GM19463 (cell line): ENCODE measurements around the gene CATSPER1.

Source experiments
- ATAC-seq: cut with Tn5 transposase; IDR thresholded peaks from one replicate; pipeline ENCODE4 v1.9.1; 2021; ENCODE audit warnings: mild to moderate bottlenecking, moderate library complexity; ENCODE audit not compliant: unreplicated experiment

The CATSPER1 gene

DNA sequence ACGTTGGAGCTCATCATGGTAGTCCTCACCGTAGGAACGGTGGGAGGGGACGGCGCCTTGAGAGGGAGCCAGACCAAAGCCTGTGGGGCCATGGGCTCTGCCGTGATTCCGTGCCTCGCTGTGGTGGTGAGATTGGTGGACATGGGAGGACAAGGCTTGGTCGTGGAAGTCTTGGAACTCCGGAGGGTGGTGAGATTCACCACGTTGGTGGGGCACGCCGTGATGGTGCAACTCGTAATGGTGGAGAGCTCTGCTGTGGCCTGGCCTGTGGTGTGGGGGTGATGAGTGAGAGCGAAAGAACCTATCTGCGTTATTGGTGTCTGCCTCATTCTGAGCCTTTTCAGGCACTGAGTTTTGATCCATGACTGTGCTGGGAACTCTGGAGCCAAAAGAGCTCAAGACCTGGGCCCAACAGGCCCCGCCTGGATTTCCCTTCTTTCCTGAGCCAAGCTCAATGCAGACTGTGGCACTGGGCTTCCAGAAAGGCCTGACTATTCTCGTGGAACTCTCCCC lies at the start of gene CATSPER1:
Gene CATSPER1, minus strand, starts transcription at position 463 of the 513 bp plus-strand sequence. Its CDS starts 100 bp downstream, at position 363.
- ATAC-seq, result no peak

DNA sequence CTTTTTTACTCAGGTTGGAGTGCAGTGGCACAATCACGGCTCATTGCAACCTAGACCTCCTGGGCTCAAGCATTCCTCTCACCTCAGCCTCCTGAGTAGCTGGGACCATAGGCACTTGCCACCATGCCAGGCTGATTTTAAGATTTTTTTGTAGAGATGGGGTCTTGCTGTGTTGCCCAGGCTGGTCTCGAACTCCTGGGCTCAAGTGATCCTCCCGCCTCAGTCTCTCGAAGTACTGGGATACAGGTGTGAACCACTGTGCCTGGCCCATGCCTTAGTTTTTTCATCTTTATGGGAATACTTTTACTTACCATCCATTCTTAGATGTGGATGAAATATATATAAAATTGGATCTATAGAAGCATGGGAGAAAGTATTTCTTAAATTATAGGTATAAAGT lies 49.0 kb upstream of the CATSPER1 start:
- no peak for ATAC-seq

- ATAC-seq, result no peak
Measured at GRCh38 chr11:66073669-66074068, 47.4 kb upstream of the CATSPER1 start.

- no peak for ATAC-seq
Measured at GRCh38 chr11:66072518-66072917, 46.2 kb upstream of the CATSPER1 start.

GRCh38 chr11:66072081-66072480 lies 45.8 kb upstream of the CATSPER1 start:
- no peak for ATAC-seq

GRCh38 chr11:66071381-66071801 lies 45.1 kb upstream of the CATSPER1 start:
- ATAC-seq, result no peak

- peak; percentile 1 for ATAC-seq
Measured at GRCh38 chr11:66070604-66071380, 44.5 kb upstream of the CATSPER1 start.

DNA sequence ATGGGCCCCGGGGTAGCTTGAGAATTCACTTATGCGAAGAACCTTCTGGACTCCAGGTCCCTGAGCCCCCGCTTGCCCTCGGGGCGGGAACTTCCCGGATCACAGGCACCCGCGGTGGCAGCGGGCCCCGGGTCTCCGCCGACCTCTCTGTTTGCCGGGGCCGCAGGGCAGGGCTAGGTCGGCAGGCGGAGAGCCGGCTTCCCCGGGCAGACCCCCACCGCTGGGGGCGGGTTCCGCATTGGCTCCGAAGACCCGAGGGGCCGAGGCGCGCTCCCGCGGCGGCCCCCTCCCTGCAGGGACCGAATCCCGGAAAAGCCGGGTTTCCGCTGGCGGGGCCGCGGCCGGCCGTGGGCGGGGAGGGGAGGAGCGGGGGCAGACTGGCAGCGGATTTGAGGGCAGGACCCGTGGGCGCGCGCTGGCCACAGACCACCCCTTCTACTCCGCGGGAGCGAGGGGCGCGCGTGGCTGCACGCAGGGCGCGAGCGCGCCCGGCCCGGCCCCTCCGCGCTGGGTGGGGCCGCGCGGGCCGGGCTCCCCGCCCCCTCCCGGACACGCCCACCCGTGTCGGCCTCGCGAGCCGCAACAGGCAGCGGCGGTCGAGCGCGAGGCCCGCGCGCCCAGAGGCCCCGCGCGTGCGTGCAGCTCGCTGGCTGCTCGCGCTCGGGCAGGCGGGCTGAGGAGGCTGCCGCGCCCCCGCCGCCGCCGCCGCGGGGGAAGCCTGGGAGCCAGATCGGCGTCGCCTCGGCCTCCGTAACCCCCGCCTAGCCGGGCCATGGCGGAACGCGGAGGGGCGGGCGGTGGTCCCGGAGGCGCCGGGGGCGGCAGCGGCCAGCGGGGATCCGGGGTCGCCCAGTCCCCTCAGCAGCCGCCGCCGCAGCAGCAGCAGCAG lies 43.7 kb upstream of the CATSPER1 start, which contains the start of gene PACS1:
Gene PACS1, plus strand, starts transcription at position 558 of the 889 bp plus-strand sequence. Its CDS starts 215 bp downstream, at position 773.
- ATAC-seq, result peak; percentile 64

GRCh38 chr11:66068923-66069714 lies 42.8 kb upstream of the CATSPER1 start:
- ATAC-seq, result peak; percentile 33

- no peak for ATAC-seq
Measured at GRCh38 chr11:66068154-66068821, 42.0 kb upstream of the CATSPER1 start.

GRCh38 chr11:66067640-66068039 lies 41.4 kb upstream of the CATSPER1 start:
- no peak for ATAC-seq

DNA sequence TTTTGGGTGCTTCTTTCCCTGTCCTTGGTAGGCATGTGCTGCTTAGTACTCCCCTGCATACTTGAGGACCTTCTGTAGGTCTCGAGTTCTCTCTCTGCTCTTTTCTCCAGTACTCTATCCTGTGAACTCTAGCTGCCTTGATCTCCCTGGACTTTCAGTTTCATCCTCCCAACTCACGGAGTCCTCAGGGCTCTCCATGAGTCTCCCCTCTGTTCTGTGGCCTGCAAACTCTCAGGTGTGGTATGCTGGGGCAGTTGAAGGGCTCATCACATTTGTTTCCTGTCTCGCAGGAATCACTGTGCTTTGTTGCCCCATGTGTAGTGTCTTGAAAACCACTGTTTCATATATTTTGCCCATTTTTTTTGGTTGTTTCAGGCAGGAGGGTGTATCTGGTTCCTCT lies 40.5 kb upstream of the CATSPER1 start:
- no peak for ATAC-seq

- ATAC-seq, result no peak
Measured at GRCh38 chr11:66064571-66064970, 38.3 kb upstream of the CATSPER1 start.

- ATAC-seq, result no peak
Measured at GRCh38 chr11:66063900-66064299, 37.6 kb upstream of the CATSPER1 start.

DNA sequence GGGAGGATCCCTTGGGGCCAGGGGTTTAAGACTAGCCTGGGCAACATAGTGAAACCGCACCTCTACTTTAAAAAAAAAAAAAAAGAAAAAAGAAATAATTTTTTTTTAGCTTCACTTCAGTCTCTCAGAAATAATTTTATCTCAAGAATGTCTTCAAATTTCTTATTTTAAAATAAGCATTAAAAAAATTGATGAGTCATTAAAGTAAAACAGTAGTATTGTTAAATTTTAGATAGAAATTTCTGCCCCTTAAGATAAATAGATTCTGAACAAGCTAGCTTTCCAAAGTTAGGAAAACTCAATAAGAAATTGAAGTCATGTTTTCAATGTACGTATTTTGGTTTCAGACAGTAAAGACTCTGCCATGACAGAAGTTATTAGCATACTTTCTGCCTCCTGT lies 36.1 kb upstream of the CATSPER1 start:
- no peak for ATAC-seq

GRCh38 chr11:66061268-66061667 lies 35.0 kb upstream of the CATSPER1 start:
- ATAC-seq, result no peak

- no peak for ATAC-seq
Measured at GRCh38 chr11:66059966-66060680, 33.8 kb upstream of the CATSPER1 start.

- ATAC-seq, result no peak
Measured at GRCh38 chr11:66056501-66056900, 30.2 kb upstream of the CATSPER1 start.

DNA sequence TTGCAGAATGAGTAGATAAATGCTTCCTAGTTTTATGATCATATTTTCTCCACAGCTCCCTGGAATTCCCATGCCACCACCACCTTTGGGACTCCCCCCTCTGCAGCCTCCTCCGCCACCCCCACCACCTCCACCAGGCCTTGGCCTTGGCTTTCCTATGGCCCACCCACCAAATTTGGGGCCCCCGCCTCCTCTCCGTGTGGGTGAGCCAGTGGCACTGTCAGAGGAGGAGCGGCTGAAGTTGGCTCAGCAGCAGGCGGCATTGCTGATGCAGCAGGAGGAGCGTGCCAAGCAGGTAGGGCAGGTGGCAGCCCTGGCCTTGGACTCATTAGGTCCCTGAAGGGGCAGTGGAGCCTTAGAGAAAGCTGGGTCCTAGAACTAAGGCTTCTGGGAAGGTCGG lies 28.7 kb upstream of the CATSPER1 start:
- no peak for ATAC-seq

DNA sequence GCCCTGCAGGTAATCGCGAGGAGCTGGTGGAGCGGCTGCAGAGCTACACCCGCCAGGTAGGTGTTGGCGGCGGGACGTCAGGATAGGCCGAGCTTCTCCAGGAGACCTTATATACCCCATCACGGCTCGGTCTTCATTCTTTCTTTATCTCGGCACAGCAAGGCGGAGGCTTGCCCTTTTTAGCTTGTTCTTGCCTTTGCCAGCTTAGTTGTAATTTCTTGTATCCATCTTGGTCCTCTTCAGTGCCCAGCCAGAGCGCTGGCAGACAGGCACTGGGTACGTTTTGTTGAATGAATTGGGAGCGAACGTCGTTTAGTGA lies 26.3 kb upstream of the CATSPER1 start:
- ATAC-seq, result no peak
